Endothelial cell of umbilical vein (primary cell): ENCODE data around the gene KLHDC4. TPM values are rescaled to one million over a fixed set of nuclear protein-coding genes. Genes with fewer than 3 reads are reported as not detected.

Source experiments
- BruUV-seq: library from RNA; stranded (reverse); fragments of 400-500 nt; replicated peaks from 2 replicates; lab custom pipeline; 2021; lab: Mats Ljungman, UMichigan
- CTCF ChIA-PET: fragments of 300-600, 350-600 bp; sonication (Branson Sonifier 250); formaldehyde crosslinking; loops from one replicate; lab custom pipeline; 2021; ENCODE audit warnings: antibody characterized with exemption, inconsistent platforms; lab: Charles Lee
- POLR2A ChIA-PET: fragments of 300-600, 350-600 bp; sonication (Branson Sonifier 250); formaldehyde crosslinking; loops from one replicate; lab custom pipeline; 2021; ENCODE audit warnings: antibody characterized with exemption, inconsistent platforms; lab: Charles Lee
- DNase-seq: peaks from one replicate; pipeline ENCODE4 v3.0.0-alpha.2; 2011; ENCODE audit warnings: low read depth, low spot score
- FAIRE-seq: peaks from 2 replicates; lab custom pipeline; 2011; peaks lifted over from hg19 to GRCh38; lab: Jason Lieb, UNC
- H2AFZ ChIP-seq: 2 replicates; pipeline ENCODE4 v1.6.0; 2012; ENCODE audit warnings: low read depth, low read length, control low read depth, inconsistent platforms
- H3K27ac ChIP-seq: 2 replicates; pipeline ENCODE4 v1.5.1; 2011; ENCODE audit warnings: low read depth, mild to moderate bottlenecking, control low read depth, low read length, moderate library complexity; ENCODE audit not compliant: insufficient read depth
- H3K27me3 ChIP-seq, 2 experiments: 2 replicates each; pipeline versions ENCODE4 v1.6.0 to v1.6.1; 2011; ENCODE audit warnings: low read length in 2 of 2, mixed read lengths in 1 of 2; ENCODE audit not compliant: control insufficient read depth in 2 of 2, insufficient read depth in 2 of 2
- H3K36me3 ChIP-seq, 2 experiments: 2 replicates in 1 of 2; 3 replicates in 1 of 2; pipeline ENCODE4 v1.5.1; 2011; ENCODE audit warnings: low read length in 2 of 2, mild to moderate bottlenecking in 1 of 2, moderate library complexity in 1 of 2; ENCODE audit not compliant: control insufficient read depth in 2 of 2, insufficient read depth in 2 of 2; ENCODE audit errors: extremely low read depth in 1 of 2
- H3K4me1 ChIP-seq: 3 replicates; pipeline ENCODE4 v1.5.1; 2011; ENCODE audit warnings: mild to moderate bottlenecking, low read length; ENCODE audit not compliant: control insufficient read depth, insufficient read depth; ENCODE audit errors: extremely low read depth
- H3K4me2 ChIP-seq: 2 replicates; pipeline ENCODE4 v1.6.1; 2011; ENCODE audit warnings: low read length, control low read depth, mixed read lengths; ENCODE audit not compliant: insufficient read depth
- H3K4me3 ChIP-seq, 3 experiments: fragments of 200-600 bp in 1 of 3; sonication (generic), shearing (Covaris generic) in 1 of 3; replicated peaks in 1 of 3; 2 replicates each; pipeline ENCODE4 v1.5.1; 2011 to 2016; ENCODE audit warnings: control low read depth in 3 of 3, low read length in 3 of 3, mild to moderate bottlenecking in 2 of 3, inconsistent platforms in 1 of 3, low read depth in 1 of 3, moderate library complexity in 1 of 3; ENCODE audit not compliant: insufficient read depth in 1 of 3
- H3K79me2 ChIP-seq: 2 replicates; pipeline ENCODE4 v1.6.0; 2012; ENCODE audit warnings: low read length, inconsistent platforms; ENCODE audit not compliant: control insufficient read depth, insufficient read depth
- H3K9ac ChIP-seq: replicated peaks from 2 replicates; pipeline ENCODE3; 2011; ENCODE audit warnings: low read length, control low read depth; ENCODE audit not compliant: insufficient read depth; ENCODE audit errors: extremely low read depth
- H3K9me1 ChIP-seq: replicated peaks from 3 replicates; pipeline ENCODE4 v1.6.0; 2011; ENCODE audit warnings: mild to moderate bottlenecking, low read length; ENCODE audit not compliant: control insufficient read depth, insufficient read depth; ENCODE audit errors: extremely low read depth
- H3K9me3 ChIP-seq: replicated peaks from 2 replicates; pipeline ENCODE4 v1.5.1; 2012; ENCODE audit warnings: low read length, inconsistent platforms; ENCODE audit not compliant: control insufficient read depth, insufficient read depth
- H4K20me1 ChIP-seq: replicated peaks from 2 replicates; pipeline ENCODE3; 2011; ENCODE audit warnings: mild to moderate bottlenecking, low read length; ENCODE audit not compliant: control insufficient read depth, insufficient read depth; ENCODE audit errors: extremely low read depth
- EZH2 ChIP-seq: IDR thresholded peaks from 2 replicates; pipeline ENCODE4 v1.6.1; 2012; ENCODE audit warnings: borderline replicate concordance, low read depth, mild to moderate bottlenecking, moderate library complexity, low read length, inconsistent platforms; ENCODE audit not compliant: severe bottlenecking
- FOS ChIP-seq: IDR thresholded peaks from 2 replicates; pipeline ENCODE4 v1.6.1; 2011; ENCODE audit warnings: mild to moderate bottlenecking, low read length, moderate library complexity, borderline replicate concordance; ENCODE audit not compliant: insufficient read depth
- GATA2 ChIP-seq: IDR thresholded peaks from 2 replicates; pipeline ENCODE4 v1.7.0; 2011; ENCODE audit warnings: low read depth, mild to moderate bottlenecking, moderate library complexity, mixed read lengths, low read length; ENCODE audit not compliant: insufficient read length, insufficient read depth
- JUN ChIP-seq: IDR thresholded peaks from 2 replicates; pipeline ENCODE4 v1.6.1; 2011; ENCODE audit warnings: borderline replicate concordance, low read depth; ENCODE audit not compliant: insufficient read length, insufficient read depth
- MYC ChIP-seq: IDR thresholded peaks from one replicate; pipeline ENCODE4 v1.6.1; 2011; ENCODE audit warnings: mild to moderate bottlenecking, low read depth, low read length
- POLR2A ChIP-seq: IDR thresholded peaks from 2 replicates; pipeline ENCODE4 v1.6.1; 2012; ENCODE audit warnings: low read depth, mild to moderate bottlenecking, control low read depth, low read length
- POLR2AphosphoS5 ChIP-seq: IDR thresholded peaks from 2 replicates; pipeline ENCODE4 v1.6.1; 2012; ENCODE audit warnings: low read depth, mild to moderate bottlenecking, control low read depth, low read length, moderate library complexity; ENCODE audit not compliant: insufficient read depth
- dilution Hi-C: fragments of 300-500 bp; cut with MboI; formaldehyde crosslinking; loops from one replicate; pipeline ENCODE4 v1.15.0; 2019; ENCODE audit warnings: low sequenced_read_pairs; ENCODE audit not compliant: extremely low pct_ligation_motif_present
- intact Hi-C: fragments of 100-400 bp; cut with micrococcal nuclease; formaldehyde crosslinking; loops from one replicate; pipeline ENCODE4 v1.10.0; 2022
- polyA plus RNA-seq, 4 experiments: library from polyadenylated mRNA; depleted of rRNA in 3 of 4; stranded (reverse) in 3 of 4; unstranded in 1 of 4; fragments of >200 nt; gene quantifications; 2 replicates each; pipeline versions ENCODE4 v1.2.1 to v1.2.3, GENCODE V29; 2011 to 2012; ENCODE audit warnings: missing spikeins in 1 of 4
- total RNA-seq: library from RNA; stranded (reverse); gene quantifications from 2 replicates; pipeline ENCODE4 v1.2.3, GENCODE V29; 2021
- TF ChIP-seq, protein P1 (sequence below): IDR thresholded peaks from 2 replicates; pipeline ENCODE4 v1.6.1; 2011; ENCODE audit not compliant: insufficient read depth, insufficient read length
- TF ChIP-seq, protein P2 (sequence below), 2 donors: IDR thresholded peaks; 1 replicate in 1 of 2; 2 replicates in 1 of 2; pipeline ENCODE4 v1.5.1; 2011; ENCODE audit warnings: low read length in 2 of 2, mild to moderate bottlenecking in 2 of 2, moderate library complexity in 2 of 2, control low read depth in 1 of 2, inconsistent platforms in 1 of 2, low read depth in 1 of 2; ENCODE audit not compliant: insufficient read depth in 1 of 2; ENCODE audit errors: extremely low read depth in 1 of 2

The KLHDC4 gene
- total and polyA plus RNA-seq, 2 donors (not counting 3 experiments of a cell fraction or from before 2014, with no cell fraction given) = 24.7 to 46.2 TPM

DNA sequence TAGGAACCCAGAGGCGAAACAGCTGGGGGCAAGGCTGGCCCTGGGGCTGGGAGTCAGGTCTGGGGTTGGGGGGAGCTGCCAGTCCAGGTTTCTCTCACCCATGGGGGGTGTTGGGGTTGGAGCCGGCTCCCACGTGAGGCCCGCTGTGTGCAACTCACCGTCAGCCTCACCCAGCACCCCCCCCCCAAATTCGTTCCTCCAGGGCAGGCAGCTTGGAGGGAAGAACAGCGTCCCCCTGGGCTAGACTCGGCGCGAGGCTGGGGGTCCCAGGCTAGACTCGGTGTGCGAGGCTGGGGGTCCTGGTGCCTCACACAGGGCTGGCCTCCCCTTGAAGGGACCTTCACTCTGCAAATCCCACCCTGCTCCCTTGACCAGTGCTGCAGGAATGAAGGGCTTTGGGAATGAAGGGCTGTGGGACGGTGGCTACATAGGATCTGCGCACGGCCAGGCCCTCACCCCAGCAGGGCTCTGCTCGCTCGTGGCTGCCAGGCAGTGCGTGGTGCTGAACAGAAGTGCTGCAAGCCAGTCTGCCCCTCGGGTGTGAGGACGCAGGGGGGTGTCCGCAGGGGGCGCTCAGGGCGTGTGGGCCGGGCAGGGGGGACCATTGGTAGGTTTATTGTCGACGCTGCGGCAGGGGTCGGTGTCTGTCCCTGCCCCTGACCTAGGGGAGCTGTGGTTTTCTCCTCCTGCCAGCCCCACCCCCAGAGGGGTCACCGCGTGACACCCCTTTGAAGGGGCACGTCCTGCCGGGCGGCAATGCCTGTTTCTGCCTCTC is 74.7 kb downstream of the KLHDC4 start:
- no peak for FAIRE-seq
- CTCF ChIA-PET = interaction anchor here (0.9 to 2.4 kb wide), 4 partner anchors 10 to 79 kb away, joined by 4 to 7 read pairs (median 6); no protein-coding TSS in a partner anchor

More for the DNA sequence above, 74.7 kb downstream of the KLHDC4 start:
- no peak overlapping the region for H3K27ac ChIP-seq
- no peaks in the 10 kb centered on the region for H3K9me1 ChIP-seq
- BruUV-seq = no TSS peak
- no peaks in the 10 kb centered on the region for H3K79me2 ChIP-seq
- H3K4me2 ChIP-seq = no peak overlapping the region
- no peaks in the 10 kb centered on the region for H3K27me3 ChIP-seq
- H3K4me3 ChIP-seq = no peak overlapping the region
- intact Hi-C loops = no loop called here
- H4K20me1 ChIP-seq = no peaks in the 10 kb centered on the region
- POLR2A ChIA-PET = no interaction called here
- no peaks in the 10 kb centered on the region for H3K9me3 ChIP-seq
- TF ChIP-seq, protein P1, sequence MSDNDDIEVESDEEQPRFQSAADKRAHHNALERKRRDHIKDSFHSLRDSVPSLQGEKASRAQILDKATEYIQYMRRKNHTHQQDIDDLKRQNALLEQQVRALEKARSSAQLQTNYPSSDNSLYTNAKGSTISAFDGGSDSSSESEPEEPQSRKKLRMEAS = no peak
- TF ChIP-seq MYC = no peak
- TF ChIP-seq GATA2 = no peak
- no peak for TF ChIP-seq FOS
- TF ChIP-seq POLR2AphosphoS5 = no peak
- no peak for TF ChIP-seq POLR2A
- no peak for TF ChIP-seq EZH2
- no peak for TF ChIP-seq JUN
- TF ChIP-seq, protein P2, sequence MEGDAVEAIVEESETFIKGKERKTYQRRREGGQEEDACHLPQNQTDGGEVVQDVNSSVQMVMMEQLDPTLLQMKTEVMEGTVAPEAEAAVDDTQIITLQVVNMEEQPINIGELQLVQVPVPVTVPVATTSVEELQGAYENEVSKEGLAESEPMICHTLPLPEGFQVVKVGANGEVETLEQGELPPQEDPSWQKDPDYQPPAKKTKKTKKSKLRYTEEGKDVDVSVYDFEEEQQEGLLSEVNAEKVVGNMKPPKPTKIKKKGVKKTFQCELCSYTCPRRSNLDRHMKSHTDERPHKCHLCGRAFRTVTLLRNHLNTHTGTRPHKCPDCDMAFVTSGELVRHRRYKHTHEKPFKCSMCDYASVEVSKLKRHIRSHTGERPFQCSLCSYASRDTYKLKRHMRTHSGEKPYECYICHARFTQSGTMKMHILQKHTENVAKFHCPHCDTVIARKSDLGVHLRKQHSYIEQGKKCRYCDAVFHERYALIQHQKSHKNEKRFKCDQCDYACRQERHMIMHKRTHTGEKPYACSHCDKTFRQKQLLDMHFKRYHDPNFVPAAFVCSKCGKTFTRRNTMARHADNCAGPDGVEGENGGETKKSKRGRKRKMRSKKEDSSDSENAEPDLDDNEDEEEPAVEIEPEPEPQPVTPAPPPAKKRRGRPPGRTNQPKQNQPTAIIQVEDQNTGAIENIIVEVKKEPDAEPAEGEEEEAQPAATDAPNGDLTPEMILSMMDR (IDR thresholded peaks at IDR 0.05; ENCODE audit: extremely low read depth in 1 of 2, insufficient read depth in 1 of 2, low read depth in 1 of 2, low read length in 2 of 2) = no peak
- H3K4me1 ChIP-seq = no peaks in the 10 kb centered on the region
- no peak for DNase-seq
- no peak overlapping the region for H3K9ac ChIP-seq
- dilution Hi-C loops = no loop called here
- H3K36me3 ChIP-seq = peaks cover 0 to under 1% of the 10 kb centered on the region in 2 experiments
- no peak overlapping the region for H2AFZ ChIP-seq
